Measurements from ENCODE around the gene CCN2.

Gene CCN2, protein sequence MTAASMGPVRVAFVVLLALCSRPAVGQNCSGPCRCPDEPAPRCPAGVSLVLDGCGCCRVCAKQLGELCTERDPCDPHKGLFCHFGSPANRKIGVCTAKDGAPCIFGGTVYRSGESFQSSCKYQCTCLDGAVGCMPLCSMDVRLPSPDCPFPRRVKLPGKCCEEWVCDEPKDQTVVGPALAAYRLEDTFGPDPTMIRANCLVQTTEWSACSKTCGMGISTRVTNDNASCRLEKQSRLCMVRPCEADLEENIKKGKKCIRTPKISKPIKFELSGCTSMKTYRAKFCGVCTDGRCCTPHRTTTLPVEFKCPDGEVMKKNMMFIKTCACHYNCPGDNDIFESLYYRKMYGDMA

DNA sequence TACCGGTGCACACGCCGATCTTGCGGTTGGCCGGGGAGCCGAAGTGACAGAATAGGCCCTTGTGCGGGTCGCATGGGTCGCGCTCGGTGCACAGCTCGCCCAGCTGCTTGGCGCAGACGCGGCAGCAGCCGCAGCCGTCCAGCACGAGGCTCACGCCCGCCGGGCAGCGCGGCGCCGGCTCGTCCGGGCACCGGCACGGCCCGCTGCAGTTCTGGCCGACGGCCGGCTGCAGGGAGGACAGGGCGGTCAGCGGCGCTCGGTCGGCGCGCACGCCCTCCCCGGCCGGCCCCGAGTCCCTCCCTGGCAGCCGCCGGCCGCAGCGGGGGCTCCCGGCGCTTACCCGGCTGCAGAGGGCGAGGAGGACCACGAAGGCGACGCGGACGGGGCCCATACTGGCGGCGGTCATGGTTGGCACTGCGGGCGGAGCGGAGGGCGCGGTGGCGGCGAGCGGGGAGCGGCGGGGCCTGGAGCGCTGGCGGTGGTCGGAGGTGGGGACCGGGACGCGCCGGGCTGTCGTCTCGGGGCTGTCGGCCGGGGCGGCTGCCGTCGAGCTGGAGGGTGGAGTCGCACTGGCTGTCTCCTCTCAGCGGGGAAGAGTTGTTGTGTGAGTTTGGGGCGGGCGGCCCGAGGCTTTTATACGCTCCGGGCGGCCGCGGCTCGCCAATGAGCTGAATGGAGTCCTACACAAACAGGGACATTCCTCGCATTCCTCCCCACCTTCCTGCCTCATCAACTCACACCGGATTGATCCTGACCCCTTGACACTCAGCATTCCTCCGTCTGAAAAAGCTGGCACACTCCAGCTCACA, at the start of gene CCN2:
CCN2 (minus strand) TSS at position 606 of the 809 bp plus-strand sequence; CDS start at position 406, 200 bp downstream.
- peak; percentile 95 for DNase-seq (ENCODE audit: low spot score)

DNA sequence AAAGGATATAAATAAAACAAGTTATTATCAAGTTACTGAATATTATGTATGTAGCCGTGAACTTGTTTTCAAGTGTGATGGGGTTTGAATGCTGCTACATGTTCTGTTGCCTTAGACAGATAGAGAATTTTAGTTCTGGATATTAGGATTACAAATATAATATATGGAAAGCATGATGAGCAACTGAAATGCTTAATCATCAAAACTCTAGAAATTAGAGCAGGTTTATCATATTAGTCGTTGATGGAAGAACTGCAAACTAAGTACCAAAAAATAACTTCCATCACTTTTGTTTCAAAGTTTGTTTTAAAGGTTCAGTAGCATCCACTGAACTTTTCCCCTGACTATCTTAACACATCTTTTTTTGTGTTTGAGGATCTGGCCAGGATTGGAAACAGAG, 49.1 kb upstream of the CCN2 start:
- DNase-seq (ENCODE audit: low spot score) = no peak

DNA sequence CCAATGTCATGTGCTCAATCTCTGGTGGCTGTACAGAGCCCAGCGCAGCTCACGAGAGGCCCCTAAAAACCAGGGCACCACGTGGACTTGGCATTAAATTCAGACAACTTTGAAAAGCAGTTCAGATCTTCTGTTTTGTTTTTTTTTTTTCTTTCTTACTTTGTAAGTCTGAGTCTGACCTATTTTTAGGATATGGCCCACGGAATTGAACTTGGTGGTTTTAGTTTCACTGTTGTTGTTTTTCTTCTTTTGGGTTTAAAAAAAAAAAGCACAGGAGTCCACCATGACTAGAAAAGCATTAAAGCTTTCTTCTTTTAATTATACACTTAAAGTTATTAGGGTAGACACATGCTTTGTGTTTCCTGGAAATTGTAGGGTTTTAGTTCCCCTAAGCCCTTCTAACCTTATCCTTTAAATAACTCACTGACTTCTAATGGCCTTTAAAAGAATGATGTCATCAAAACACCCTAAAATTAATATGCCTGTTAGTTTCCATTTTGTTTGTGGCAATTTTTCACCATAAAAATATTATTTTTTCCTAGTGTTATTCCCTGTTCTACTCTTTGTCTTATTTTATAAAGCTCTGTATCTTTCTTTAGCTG, 48.5 kb upstream of the CCN2 start:
- DNase-seq (ENCODE audit: low spot score) = no peak

DNA sequence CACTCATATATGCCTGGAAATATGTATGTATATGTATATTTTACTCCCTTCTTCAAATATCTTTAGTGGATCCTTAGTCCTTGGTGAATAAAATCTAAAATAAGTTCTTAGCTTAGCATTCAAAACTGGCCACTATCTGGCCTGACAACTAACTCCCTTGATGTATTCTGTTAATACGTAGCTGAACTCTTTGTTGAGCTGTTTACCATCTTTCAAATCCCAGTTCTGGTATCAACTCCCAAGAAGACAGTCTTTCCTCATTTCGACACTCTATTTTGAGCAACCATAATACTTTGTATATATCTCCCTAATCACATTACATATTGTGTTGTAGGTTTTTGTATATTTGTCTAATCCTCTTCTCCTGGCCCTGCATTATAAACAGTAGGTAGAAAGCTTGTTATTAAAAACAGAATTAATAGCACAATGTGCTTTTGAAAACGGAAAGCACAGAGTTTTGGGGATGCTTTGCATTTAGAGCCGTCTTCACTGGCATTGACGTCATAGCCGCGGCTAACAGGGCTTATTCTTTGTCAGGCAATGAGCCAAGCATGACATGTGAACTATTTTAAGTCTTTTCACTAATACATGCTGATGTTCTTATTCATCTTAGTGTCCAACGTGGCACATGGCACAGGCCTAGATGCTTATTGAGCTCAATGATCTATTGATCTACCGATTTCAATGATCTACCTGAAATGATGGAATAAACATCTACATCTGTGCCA, 47.2 kb upstream of the CCN2 start:
- DNase-seq (ENCODE audit: low spot score) = no peak

DNA sequence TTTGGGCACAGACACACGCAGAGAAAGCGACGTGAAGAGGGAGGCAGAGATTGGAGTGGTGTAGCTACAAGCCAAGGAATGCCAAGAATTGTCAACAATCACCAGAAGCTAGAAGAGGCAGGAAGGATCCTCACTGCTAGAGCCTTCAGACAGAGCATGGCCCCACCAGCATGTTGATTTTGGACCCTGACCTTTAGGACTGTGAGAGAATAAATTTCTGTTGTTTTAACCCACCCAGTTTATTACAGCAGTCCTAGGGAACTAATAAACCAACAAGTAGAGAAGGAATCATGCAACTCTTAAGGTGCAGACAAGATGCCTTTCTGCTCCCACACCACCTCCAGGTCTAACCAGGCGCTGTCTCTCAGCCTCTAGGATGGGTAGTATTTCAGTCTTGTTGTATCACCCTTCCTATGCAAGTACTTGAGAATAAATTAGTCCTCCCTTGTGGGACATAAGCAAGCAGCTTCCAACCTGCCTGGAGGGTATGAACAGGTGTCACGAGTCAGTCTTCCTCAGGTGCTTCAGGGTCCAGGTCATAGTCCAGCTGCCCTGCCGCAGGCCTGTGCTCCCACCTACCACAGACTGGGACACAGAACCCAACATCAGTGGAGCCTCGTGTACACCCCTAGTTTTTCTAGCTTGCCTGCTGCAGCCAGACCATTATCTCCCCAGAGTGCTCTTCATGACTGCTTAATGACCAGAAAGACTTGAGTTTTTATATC, 46.4 kb upstream of the CCN2 start:
- DNase-seq (ENCODE audit: low spot score) = no peak

DNA sequence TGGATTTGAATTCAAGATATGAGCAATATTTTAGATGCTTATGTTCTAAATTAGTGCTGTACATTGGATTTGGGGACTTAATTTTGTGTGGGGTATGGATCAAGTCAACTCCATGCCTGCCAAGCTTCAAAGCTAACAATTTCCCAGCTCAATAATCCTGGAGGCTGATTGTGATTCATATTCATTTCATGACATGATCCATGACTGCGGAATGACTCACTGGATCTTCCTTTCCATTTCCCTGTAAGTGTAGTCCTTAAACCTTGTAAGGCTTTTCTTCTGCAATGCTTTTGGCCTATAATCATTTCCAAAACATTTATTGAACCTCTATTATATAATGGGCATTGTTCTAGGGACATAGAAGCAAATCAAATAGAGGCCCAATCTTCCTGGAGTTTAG, 44.7 kb upstream of the CCN2 start:
- DNase-seq (ENCODE audit: low spot score) = peak; percentile 82

DNA sequence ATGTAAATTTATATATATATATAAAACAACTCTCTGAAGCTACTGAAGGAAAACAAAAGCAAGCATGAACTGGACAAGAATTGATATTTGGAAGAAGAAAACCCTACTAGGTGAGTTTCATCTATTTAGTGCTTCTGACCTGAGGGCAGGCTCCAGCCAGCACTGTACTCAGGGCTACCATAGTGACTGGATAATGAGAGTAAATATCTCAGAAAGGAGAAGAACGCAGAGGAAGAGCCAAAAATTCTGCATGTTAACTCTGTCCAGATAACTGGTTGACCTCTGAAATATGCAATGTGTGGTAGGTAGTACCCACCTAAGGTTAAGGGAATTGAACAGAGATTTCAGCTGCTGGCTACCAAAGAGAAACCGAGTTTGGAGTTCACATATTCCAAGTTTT, 41.4 kb upstream of the CCN2 start:
- DNase-seq (ENCODE audit: low spot score) = no peak

DNA sequence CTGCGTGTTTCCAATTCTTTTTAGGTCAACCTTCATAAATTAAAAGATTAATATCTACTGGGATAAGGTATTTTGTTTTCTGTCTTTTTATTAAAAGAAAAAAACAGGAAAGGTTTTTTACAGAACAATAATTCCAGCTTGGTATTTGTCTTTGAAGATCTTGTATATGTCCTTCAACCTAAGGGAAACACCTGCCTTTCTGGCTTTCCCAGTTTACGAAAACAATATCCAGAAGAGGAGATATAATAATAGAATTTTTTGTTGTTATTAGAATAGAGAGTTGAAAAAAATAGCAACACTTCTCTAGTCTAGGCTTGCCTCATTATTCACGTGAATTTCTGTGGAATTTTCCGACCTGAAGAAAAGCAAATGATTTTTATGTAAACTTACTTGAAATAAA, 37.9 kb upstream of the CCN2 start:
- DNase-seq (ENCODE audit: low spot score) = no peak

DNA sequence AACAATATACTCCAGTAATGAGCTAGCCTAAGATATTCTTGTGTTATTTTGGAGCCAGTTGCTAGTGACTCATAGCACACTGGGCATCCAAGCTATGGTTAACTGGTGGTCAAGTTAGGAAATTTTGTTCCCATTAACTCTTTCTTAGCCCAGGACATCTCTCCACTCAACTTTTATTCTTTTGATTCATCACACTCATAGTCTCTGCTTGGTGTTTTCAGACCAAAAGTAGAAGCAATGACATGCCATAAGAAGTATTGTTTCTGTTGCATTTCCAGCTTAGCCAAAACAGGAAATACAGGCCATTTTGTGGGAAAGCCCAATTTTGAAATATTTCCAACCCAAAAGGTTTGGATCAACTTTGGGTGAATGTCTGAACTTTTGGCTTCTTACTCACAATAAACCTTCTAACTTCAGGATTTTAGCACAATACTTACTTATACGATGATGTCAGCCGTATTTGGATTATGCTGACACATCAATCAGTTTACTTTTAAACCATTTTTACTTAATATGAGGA, 31.6 kb upstream of the CCN2 start:
- peak; percentile 72 for DNase-seq (ENCODE audit: low spot score)

DNA sequence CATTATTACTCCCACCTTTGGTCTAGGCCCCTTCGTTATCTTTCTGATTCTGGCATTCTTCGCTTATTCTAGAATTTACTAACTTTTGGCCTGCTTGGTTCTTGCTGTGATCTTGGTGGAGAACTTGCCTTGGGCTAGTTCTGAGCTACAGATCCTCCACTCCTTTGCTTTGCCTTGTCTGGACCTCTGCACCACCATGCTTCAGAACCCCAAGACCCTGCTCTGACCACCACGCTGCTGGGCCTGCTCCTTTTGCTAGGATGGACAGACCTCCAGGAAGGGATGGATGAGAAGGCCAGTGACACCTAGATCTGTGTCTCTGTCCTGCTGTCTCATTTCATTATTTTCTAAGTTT, 30.4 kb upstream of the CCN2 start:
- no peak for DNase-seq (ENCODE audit: low spot score)

DNA sequence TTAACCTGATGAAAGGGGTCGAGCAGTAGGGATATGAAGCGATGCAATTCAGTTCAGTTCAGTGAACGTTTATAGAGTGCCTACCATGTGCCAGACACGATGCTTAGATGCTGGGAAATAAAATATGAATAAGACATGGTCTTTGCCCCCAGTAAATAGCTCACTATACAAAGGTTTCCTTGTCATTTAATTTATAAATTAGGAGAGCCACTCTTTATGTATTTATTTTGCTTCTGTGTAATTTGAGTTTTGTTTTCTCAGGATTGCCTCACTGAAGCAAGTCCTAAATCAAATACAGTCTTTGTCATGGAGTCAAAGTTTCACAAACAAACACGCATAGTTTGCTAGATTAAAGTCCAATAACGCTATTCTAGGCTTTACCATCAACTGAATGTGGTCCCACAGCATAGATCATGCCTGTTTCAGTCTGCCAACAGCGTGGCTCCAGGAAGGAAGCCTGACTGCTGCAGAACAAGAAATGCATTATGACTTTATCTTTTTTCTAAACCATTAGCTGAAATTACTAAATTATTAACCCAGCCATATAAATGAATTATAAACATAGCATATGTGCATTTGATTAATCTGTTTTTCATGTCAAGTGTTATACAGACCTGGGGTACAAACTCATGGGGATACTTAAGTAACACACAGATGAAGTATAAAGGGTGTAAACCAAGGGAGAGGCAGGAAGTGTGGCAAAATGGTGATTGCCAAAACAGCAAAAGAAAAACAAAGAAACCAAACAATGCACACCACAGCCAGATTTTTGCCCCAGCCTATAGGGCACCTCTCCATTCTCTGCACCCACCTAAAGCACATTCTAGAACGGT, 29.8 kb upstream of the CCN2 start:
- DNase-seq (ENCODE audit: low spot score) = no peak

DNA sequence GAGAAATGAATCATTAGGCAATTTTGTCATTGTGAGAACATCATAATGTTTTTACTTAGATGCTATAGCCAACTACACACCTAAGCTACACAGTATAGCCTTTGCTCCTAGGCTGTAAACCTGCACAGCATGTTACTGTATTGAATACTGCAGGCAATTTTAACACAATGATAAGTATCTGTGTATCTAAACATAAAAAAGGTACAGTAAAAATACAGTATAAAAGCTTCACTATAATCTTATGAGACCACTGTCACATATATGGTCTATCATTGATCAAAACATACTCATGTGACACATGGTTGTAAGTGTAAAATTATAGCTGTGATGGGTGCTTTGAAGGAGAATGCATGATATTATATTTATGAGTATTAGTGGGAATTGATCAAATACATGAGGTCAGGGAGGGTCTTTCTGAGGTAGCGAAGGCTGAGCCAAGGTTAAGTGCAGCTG, 29.2 kb upstream of the CCN2 start:
- DNase-seq (ENCODE audit: low spot score) = no peak

DNA sequence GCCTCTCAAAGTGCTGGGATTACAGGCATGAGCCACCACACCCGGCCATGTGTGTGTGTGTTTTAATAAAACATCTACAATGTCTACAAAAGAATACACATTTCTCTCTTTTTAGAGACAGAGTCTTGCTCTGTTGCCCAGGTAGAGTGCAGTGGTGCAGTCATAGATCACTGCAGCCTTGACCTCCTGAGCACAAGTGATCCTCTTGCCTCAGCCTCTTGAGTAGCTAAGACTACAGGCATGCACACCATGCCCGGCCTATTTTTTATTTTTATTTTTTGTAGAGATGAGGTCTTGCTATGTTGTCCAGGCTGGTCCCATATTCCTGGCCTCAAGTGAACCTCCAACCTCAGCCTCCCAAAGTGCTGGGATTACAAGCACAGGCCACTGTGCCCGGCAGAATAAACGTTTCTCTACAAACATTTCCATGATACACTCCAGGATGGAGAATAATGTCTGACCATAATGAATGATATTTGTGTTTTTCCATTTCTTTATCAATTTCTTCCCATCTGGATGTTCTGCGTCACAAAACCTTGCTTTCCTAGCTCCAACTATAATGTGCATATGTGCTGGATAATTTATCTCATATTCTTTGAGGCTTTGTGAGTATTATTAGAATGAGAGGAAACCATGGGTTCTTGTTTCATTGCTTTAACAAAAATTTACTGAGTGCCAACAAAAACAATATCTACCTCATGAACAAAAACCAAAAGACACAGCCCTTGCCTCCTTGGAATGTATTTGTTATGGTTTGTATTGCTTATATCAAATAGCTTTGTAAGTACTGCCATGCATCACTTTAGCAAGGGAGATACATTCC, 28.6 kb upstream of the CCN2 start:
- DNase-seq (ENCODE audit: low spot score) = peak; percentile 51

DNA sequence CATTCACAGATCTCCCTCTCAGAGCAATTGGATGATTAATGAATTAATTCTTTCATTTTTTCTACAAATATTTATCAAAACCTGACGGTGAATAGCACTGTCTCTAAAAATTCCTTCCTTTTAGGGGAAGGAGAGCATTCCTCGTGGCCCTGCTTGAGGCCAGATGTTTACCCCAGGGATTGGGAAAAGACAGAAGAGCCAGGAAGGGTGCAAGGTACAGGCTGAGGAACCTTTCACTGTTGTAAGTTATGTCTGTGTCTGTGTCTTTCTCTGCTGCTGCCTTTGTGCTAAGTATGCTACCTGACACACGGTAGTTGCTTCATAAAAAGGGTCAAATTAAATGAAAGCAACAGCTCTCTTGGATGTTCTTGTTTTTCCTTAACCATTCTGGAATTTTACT, 27.4 kb upstream of the CCN2 start:
- DNase-seq (ENCODE audit: low spot score) = no peak

DNA sequence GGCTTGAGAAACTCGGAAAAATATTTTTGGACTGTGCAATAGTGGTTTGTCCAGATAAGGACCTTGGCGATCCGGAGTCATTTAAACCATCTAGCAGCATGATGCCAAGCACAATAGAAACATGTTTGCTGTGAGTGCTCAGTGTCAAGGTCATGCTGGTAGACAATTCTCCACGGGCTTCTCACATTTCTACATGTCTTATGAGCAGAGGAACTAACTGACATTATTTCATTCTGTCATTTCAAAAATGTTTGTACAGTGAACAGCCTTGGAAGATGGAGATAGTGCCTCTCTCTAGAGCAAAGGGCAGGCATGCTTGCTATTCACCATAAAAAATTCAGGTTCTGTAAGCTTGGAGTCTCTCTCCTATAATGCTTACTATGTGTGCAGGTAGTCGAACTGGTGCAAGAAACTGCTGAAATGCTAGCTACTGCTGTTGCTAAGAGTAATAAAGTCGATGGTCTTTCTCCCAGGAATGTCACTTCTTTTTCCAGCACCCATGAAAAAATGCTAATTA, 25.4 kb upstream of the CCN2 start:
- no peak for DNase-seq (ENCODE audit: low spot score)

DNA sequence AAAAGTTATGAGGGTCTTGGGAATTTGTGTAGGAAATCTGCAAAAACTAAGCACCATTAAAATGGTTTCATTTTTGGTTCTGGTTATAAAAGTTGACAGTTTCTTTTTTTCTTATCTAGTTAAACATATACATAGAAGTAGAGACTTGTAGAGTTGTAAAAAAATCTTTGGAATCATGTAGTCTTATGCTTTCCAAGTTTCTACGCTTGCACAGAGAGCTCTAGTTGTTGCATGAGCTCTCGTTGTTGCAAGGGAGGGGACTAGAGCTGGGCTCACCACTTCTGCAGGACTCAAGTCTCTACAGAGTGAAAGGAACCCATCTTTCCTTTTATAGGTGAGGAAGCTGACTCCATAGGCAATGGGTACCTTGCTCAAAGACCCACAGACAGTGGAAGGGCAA, 21.6 kb upstream of the CCN2 start:
- DNase-seq (ENCODE audit: low spot score) = no peak

DNA sequence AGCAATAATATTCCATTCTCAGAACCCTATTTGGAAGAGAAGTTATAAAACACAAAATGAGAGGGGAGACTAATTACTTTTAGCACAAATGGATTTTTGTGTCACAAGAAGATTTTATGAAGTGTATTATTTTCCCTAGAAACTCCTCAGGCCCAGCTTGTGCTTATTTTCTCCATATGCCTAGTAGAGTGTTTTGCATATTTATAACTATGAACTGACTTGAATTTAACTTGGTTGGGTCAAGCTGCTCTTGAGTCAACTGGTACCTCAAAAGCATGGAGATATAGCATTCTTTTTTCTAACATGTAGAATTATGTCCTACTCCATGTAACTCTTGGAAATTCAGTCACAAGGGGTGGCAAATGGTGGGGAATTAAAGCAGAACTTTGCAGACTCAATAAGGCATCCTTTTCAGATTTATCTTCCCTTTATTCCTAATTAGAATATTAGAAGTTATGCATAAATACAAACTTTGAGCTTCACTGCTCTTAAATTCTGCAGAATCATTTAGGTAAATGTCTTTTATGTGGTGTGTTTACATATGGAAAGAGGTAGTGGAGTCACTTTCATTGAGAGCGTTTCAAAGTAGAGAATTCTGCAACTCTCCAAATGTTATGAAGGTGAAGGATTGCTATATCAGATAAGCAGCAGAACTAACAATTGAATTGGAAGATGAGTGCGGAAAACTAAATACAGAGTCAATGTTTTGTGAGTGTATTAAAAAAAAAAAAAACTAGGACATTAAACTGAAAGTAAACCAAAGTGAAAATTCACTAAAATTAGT, 19.1 kb upstream of the CCN2 start:
- DNase-seq (ENCODE audit: low spot score) = no peak

DNA sequence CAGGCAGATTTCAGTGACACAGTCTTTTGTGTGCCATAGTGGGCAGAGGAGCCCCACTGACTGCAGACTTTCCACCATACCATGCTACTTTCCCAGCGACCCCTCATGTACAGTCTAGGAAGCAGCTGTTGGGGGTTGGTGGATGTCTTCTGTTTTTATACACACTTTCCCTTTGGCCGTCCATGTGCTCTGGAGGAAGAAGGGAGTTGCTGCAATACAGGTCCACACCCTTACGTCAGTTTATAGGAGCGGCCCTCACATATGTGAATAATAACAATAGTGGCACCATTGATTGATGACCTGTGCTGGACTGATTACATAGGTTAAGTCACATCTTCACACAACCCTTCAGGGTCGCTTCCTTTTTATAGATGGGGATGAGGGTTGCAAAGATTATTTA, 17.5 kb upstream of the CCN2 start:
- DNase-seq (ENCODE audit: low spot score) = no peak

DNA sequence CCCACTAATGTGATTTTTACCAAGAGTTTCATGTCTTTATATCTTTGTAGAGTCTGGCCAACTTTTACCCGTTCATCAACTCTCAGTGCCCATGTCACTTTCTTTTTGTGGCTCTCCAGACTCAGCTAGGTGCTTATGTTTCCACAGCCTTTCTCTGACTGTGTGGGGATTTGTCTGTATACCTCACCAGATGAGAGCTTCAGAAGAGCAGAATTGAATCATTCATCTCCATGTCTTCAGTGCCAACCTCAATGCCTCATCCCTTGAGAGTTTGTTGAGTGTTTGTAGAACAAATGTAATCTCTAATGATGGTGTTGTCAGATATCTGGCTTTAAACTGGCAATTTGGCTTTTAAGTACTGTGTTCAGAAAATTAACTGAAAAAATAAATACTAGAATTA, 16.8 kb upstream of the CCN2 start:
- DNase-seq (ENCODE audit: low spot score) = no peak
